Mesothelial cell of epicardium (in vitro differentiated cells): ENCODE data around the gene FEM1B. TPM values are rescaled to one million over a fixed set of nuclear protein-coding genes. Genes with fewer than 3 reads are reported as not detected.

Experiments
- DNase-seq, 2 experiments: peaks; one replicate each; pipeline ENCODE4 v3.0.0; 2021; ENCODE audit warnings: low spot score in 2 of 2; ENCODE audit not compliant: unreplicated experiment in 2 of 2
- H3K27ac Mint-ChIP-seq: 2 replicates; pipeline ENCODE4 v1.8.0; 2021; ENCODE audit warnings: mixed read lengths
- H3K27me3 Mint-ChIP-seq: 2 replicates; pipeline ENCODE4 v1.8.0; 2021; ENCODE audit warnings: low read depth, mixed read lengths
- H3K36me3 Mint-ChIP-seq: 2 replicates; pipeline ENCODE4 v1.8.0; 2021; ENCODE audit warnings: mixed read lengths
- H3K4me1 Mint-ChIP-seq: 2 replicates; pipeline ENCODE4 v1.8.0; 2021; ENCODE audit warnings: mixed read lengths
- H3K4me3 Mint-ChIP-seq: 2 replicates; pipeline ENCODE4 v1.8.0; 2021; ENCODE audit warnings: mild to moderate bottlenecking, moderate library complexity, mixed read lengths
- H3K9me3 Mint-ChIP-seq: 2 replicates; pipeline ENCODE4 v1.8.0; 2021; ENCODE audit warnings: mixed read lengths
- CTCF ChIP-seq: fragments of 200-600 bp; sonication (generic); IDR thresholded peaks from one replicate; pipeline ENCODE4 v1.5.0; 2021; ENCODE audit warnings: antibody characterized with exemption; ENCODE audit not compliant: unreplicated experiment
- total RNA-seq: library from RNA; stranded (reverse); gene quantifications from 3 replicates; pipeline ENCODE4 v1.2.1, GENCODE V29; 2021

FEM1B gene
- total RNA-seq, 1 donor from 2014 or later = 54.6 TPM

- H3K27ac Mint-ChIP-seq = no peak overlapping the region
- H3K27me3 Mint-ChIP-seq = peaks cover 2% of the 10 kb centered on the region
- H3K9me3 Mint-ChIP-seq = no peaks in the 10 kb centered on the region
- no peaks in the 10 kb centered on the region for H3K36me3 Mint-ChIP-seq
- peaks cover 9% of the 10 kb centered on the region for H3K4me1 Mint-ChIP-seq
- no peak for DNase-seq
- TF ChIP-seq CTCF = no peak
- no peak overlapping the region for H3K4me3 Mint-ChIP-seq
Measured at GRCh38 chr15:68318931-68319909, 41.7 kb downstream of the FEM1B start.

DNA sequence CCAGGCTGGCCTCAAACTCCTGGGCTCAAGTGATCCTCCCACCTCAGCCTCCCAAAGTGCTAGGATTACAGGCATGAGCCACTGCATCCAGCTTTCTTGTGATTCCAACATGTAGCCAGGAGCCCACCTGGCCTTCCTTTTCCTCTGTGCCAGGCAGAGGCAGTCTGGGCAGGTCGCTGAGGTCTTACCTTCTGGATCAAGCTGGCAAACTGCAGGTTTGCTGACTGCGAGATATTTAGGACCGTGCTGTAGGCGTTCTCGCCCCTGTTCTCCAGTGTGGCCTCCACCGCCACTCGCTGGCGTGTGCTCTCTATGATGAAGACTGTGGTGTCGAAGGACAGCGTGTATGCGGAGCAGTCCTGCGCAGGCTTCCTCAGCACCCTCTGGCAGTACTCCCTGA, 42.5 kb downstream of the FEM1B start:
- Mint-ChIP-seq H3K4me3 (no peak overlapping the region), H3K4me1 (peaks cover 9% of the 10 kb centered on the region), H3K27me3 (peaks cover 4% of the 10 kb centered on the region), H3K9me3 (no peaks in the 10 kb centered on the region), H3K36me3 (no peaks in the 10 kb centered on the region), H3K27ac (no peak overlapping the region)
- no peak for TF ChIP-seq CTCF
- no peak for DNase-seq

DNA sequence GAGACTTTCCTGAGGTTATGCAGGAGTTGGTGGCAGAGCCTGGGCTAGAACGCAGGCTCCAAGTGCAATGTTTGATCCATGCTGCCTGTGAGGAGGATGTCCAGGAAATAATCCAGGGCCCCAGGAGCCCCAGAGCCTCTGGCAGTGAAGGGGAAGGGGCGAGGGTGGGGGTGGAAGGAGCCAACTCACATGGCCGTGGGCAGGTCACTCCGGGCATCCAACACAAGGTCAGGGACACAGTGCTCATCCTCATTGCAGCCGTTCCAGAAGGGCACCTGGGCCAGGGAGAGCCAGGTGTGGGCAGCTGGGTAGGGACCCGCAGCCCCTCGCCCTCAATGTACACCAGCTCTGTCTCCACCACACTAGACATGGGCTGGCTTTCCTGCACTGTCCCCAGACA, 43.7 kb downstream of the FEM1B start:
- H3K27me3 Mint-ChIP-seq = peaks cover 7% of the 10 kb centered on the region
- no peaks in the 10 kb centered on the region for H3K9me3 Mint-ChIP-seq
- TF ChIP-seq CTCF = no peak
- H3K4me3 Mint-ChIP-seq = no peak overlapping the region
- no peak overlapping the region for H3K27ac Mint-ChIP-seq
- no peaks in the 10 kb centered on the region for H3K36me3 Mint-ChIP-seq
- H3K4me1 Mint-ChIP-seq = peaks cover 3% of the 10 kb centered on the region
- DNase-seq = no peak

DNA sequence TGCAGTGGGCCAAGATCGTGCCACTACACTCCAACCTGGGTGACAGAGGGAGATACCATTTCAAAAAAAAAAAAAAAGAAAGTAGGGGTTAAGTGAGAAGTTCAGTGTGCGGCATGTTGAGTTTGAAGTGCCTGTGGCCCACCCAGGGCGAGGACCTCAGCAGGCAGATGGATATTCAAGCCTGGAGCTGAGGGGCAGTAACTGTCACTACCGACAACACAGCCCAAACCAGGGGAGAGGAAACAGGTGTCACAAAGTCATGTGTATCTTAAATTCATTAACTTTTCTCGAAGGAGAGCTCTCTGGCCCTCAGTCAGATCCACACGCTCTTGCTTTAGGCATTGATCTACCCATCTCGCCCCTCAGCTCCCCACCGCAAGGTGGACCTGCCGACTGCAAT, 45.3 kb downstream of the FEM1B start:
- Mint-ChIP-seq H3K27ac (no peak overlapping the region), H3K4me3 (no peak overlapping the region), H3K36me3 (no peaks in the 10 kb centered on the region), H3K4me1 (no peaks in the 10 kb centered on the region), H3K27me3 (peaks cover 18% of the 10 kb centered on the region), H3K9me3 (no peaks in the 10 kb centered on the region)
- TF ChIP-seq CTCF = no peak
- no peak for DNase-seq

GRCh38 chr15:68325726-68326125, 48.2 kb downstream of the FEM1B start:
- Mint-ChIP-seq H3K36me3 (no peaks in the 10 kb centered on the region), H3K9me3 (no peaks in the 10 kb centered on the region), H3K27me3 (peaks cover 23% of the 10 kb centered on the region), H3K4me3 (no peak overlapping the region), H3K27ac (no peak overlapping the region), H3K4me1 (peaks cover 13% of the 10 kb centered on the region)
- no peak for DNase-seq
- no peak for TF ChIP-seq CTCF
